T-helper 2 cell treated with Interferon-gamma antibody and Interleukin-4, amounts not matched to agents 5 μg/mL and 100 μg/mL, for 36 hours (primary cell): Measurements from ENCODE around the gene ZNF732.

Source experiments
- DNase-seq: peaks from one replicate; pipeline ENCODE4 v3.0.0; 2021; ENCODE audit warnings: low spot score
- H3K27ac Mint-ChIP-seq: one replicate; pipeline ENCODE4 v1.8.0; 2021; ENCODE audit warnings: mild to moderate bottlenecking, mixed read lengths
- H3K27me3 Mint-ChIP-seq: one replicate; pipeline ENCODE4 v1.8.0; 2021; ENCODE audit warnings: low read depth, mixed read lengths
- H3K36me3 Mint-ChIP-seq: one replicate; pipeline ENCODE4 v1.8.0; 2021; ENCODE audit warnings: low read depth, mixed read lengths
- H3K4me1 Mint-ChIP-seq: one replicate; pipeline ENCODE4 v1.8.0; 2021; ENCODE audit warnings: low read depth, mixed read lengths
- H3K4me3 Mint-ChIP-seq: one replicate; pipeline ENCODE4 v1.8.0; 2022; ENCODE audit warnings: mild to moderate bottlenecking, moderate library complexity, mixed read lengths
- H3K9me3 Mint-ChIP-seq: one replicate; pipeline ENCODE4 v1.8.0; 2021; ENCODE audit warnings: mixed read lengths

Gene ZNF732

DNA sequence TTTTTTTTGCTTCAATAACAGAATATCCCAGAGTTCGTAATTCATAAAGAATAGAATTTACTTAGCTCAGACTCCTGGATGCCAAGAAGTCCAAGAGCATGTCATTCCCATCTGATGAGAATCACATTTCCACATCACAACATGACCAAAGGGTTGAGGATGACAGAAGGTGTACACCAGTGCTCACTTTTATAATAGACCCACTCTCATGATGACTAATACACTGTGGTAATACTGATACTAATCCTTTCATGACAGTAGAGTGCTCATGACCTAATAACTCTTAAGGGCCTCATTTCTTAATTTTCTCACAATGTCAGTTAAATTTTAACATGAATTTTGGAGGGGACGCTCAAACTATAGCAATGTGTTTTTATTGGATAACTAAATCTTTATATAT is 69.2 kb downstream of the ZNF732 start:
- no peak overlapping the region for H3K4me3 Mint-ChIP-seq
- peaks cover 42% of the 10 kb centered on the region for H3K9me3 Mint-ChIP-seq
- H3K27me3 Mint-ChIP-seq: no peaks in the 10 kb centered on the region
- H3K36me3 Mint-ChIP-seq: no peaks in the 10 kb centered on the region
- H3K4me1 Mint-ChIP-seq: no peaks in the 10 kb centered on the region
- H3K27ac Mint-ChIP-seq: no peak overlapping the region
- DNase-seq: no peak

DNA sequence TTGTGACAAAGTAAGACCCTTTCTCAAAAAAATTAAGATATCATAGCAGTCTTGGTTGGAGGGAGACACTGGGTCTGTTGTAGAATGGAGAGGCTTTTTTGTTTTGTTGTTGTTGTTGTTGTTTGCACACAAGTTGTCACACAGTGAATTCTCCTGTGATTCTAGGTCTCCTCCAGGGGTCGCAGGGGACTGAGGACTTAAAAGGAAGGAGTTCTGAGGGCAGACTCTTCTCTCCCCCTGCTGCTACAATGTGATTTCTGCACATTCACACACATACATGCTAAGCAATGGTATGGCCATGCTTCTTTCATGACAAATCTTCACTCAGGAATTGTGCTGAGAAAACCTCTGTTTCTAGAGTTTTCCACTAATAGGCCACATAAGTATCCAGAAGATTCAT is 71.1 kb downstream of the ZNF732 start:
- Mint-ChIP-seq H3K27ac (no peak overlapping the region), H3K36me3 (no peaks in the 10 kb centered on the region), H3K27me3 (no peaks in the 10 kb centered on the region), H3K9me3 (peaks cover 58% of the 10 kb centered on the region), H3K4me3 (no peak overlapping the region), H3K4me1 (no peaks in the 10 kb centered on the region)
- no peak for DNase-seq

DNA sequence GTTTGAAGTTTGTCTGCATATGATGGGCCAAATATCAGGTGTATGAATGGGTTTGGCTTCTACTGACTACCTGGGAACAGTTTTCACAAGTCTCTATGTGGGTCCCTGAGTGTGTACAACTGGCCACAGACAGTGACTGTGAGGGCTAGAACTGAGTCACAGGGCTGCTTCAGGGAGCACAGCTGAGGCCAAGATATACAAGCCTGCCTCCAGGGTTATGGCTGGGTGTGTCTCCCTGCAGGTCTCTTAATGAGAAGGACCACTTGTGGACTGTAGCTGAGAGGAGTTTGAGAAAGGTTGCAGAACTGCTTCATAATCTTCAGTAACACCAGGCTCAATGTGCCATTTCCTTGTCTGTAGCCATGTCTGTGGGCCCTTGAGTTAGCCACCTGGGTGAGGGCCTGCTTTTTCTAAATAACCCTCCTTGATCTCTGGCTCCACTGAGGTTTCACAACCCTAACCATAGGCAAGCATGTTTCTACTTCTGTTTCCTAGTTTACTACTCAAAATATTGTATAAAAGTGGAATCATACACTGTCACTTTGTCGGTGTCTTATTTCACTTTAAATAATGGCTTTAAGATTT is 81.3 kb downstream of the ZNF732 start:
- H3K36me3 Mint-ChIP-seq: no peaks in the 10 kb centered on the region
- peaks cover 39% of the 10 kb centered on the region for H3K9me3 Mint-ChIP-seq
- no peak overlapping the region for H3K27ac Mint-ChIP-seq
- DNase-seq: no peak
- no peaks in the 10 kb centered on the region for H3K27me3 Mint-ChIP-seq
- H3K4me3 Mint-ChIP-seq: no peak overlapping the region
- no peaks in the 10 kb centered on the region for H3K4me1 Mint-ChIP-seq
